Neural progenitor cell (in vitro differentiated cells): ENCODE data around the gene CLCF1. TPM values are rescaled to one million over a fixed set of nuclear protein-coding genes. Genes with fewer than 3 reads are reported as not detected.

Experiments used
- DNase-seq: peaks from one replicate; pipeline ENCODE4 v3.0.0-alpha.2; 2016; ENCODE audit warnings: low spot score
- H2AFZ ChIP-seq: fragments of 200-600 bp; sonication (generic); replicated peaks from 2 replicates; pipeline ENCODE4 v1.6.1; 2016; ENCODE audit warnings: antibody characterized with exemption
- H3F3A ChIP-seq: fragments of 200-600 bp; sonication (generic); 2 replicates; pipeline ENCODE4 v1.6.1; 2016; ENCODE audit warnings: antibody characterized with exemption, low read depth
- H3K27ac ChIP-seq: fragments of 200-600 bp; sonication (generic); 2 replicates; pipeline ENCODE4 v1.5.1; 2016; ENCODE audit warnings: mild to moderate bottlenecking
- H3K27me3 ChIP-seq: fragments of 200-600 bp; sonication (generic); 2 replicates; pipeline ENCODE4 v1.6.1; 2016; ENCODE audit warnings: mild to moderate bottlenecking, moderate library complexity
- H3K36me3 ChIP-seq: fragments of 200-600 bp; sonication (generic); 2 replicates; pipeline ENCODE4 v1.5.1; 2016
- H3K4me1 ChIP-seq: fragments of 200-600 bp; sonication (generic); 2 replicates; pipeline ENCODE4 v1.6.1; 2016; ENCODE audit warnings: mixed run types
- H3K4me2 ChIP-seq: fragments of 200-600 bp; sonication (generic); 2 replicates; pipeline ENCODE4 v1.6.1; 2016
- H3K4me3 ChIP-seq: fragments of 200-600 bp; sonication (generic); 2 replicates; pipeline ENCODE4 v1.5.1; 2016
- H3K79me2 ChIP-seq: fragments of 200-600 bp; sonication (generic); 2 replicates; pipeline ENCODE4 v1.6.1; 2016; ENCODE audit warnings: low read depth
- H3K9ac ChIP-seq: fragments of 200-600 bp; sonication (generic); 2 replicates; pipeline ENCODE4 v1.6.1; 2016
- H3K9me3 ChIP-seq: fragments of 200-600 bp; sonication (generic); 2 replicates; pipeline ENCODE4 v1.5.1; 2016; ENCODE audit warnings: low read depth
- H4K20me1 ChIP-seq: fragments of 200-600 bp; sonication (generic); 2 replicates; pipeline ENCODE4 v1.6.1; 2016; ENCODE audit warnings: low read depth
- H3K27ac Mint-ChIP-seq: 3 replicates; pipeline ENCODE4 v1.8.0; 2021; ENCODE audit warnings: mixed read lengths
- H3K27me3 Mint-ChIP-seq: 2 replicates; pipeline ENCODE4 v1.8.0; 2022; ENCODE audit warnings: low read depth, mild to moderate bottlenecking, inconsistent platforms, moderate library complexity, mixed read lengths; ENCODE audit not compliant: insufficient read depth
- H3K36me3 Mint-ChIP-seq: 3 replicates; pipeline ENCODE4 v1.8.0; 2021; ENCODE audit warnings: mixed read lengths
- H3K4me1 Mint-ChIP-seq: 3 replicates; pipeline ENCODE4 v1.8.0; 2021; ENCODE audit warnings: mixed read lengths
- H3K4me3 Mint-ChIP-seq: 3 replicates; pipeline ENCODE4 v1.8.0; 2021; ENCODE audit warnings: mild to moderate bottlenecking, moderate library complexity, mixed read lengths
- H3K9me3 Mint-ChIP-seq: 3 replicates; pipeline ENCODE4 v1.8.0; 2020; ENCODE audit warnings: mixed read lengths
- CTCF ChIP-seq: fragments of 200-600 bp; sonication (generic); IDR thresholded peaks from 2 replicates; pipeline ENCODE4 v1.5.1; 2017; ENCODE audit warnings: antibody characterized with exemption, mild to moderate bottlenecking
- EZH2 ChIP-seq: fragments of 200-600 bp; sonication (generic); IDR thresholded peaks from 2 replicates; pipeline ENCODE4 v1.6.1; 2017; ENCODE audit warnings: antibody characterized with exemption, mild to moderate bottlenecking, moderate library complexity
- EZH2phosphoT487 ChIP-seq: fragments of 200-600 bp; sonication (generic); IDR thresholded peaks from 2 replicates; pipeline ENCODE4 v1.6.1; 2017; ENCODE audit warnings: antibody characterized with exemption
- total RNA-seq: library from RNA; depleted of rRNA; stranded (reverse); fragments of >200 nt; gene quantifications from 2 replicates; pipeline ENCODE4 v1.2.3, GENCODE V29; 2015; ENCODE audit warnings: low replicate concordance

The CLCF1 gene
- total RNA-seq, 1 donor from 2014 or later: 2.0 TPM

GRCh38 chr11:67409781-67410368 lies 36.5 kb upstream of the CLCF1 start:
- peak; percentile 67 for DNase-seq
- H3K4me3 ChIP-seq: no peak overlapping the region
- no peak overlapping the region for H3K4me3 Mint-ChIP-seq
- H3K27ac ChIP-seq: no peak overlapping the region
- H3K4me1 ChIP-seq: peaks cover 20% of the 10 kb centered on the region
- no peak for TF ChIP-seq EZH2phosphoT487
- no peak for TF ChIP-seq EZH2
- no peak for TF ChIP-seq CTCF
- H3K9me3 Mint-ChIP-seq: no peaks in the 10 kb centered on the region
- no peaks in the 10 kb centered on the region for H3K79me2 ChIP-seq
- H3K36me3 Mint-ChIP-seq: no peaks in the 10 kb centered on the region
- H3K27me3 ChIP-seq: peaks cover 12% of the 10 kb centered on the region
- H3K27ac Mint-ChIP-seq: no peak overlapping the region
- peaks cover 12% of the 10 kb centered on the region for H3K27me3 Mint-ChIP-seq
- no peak overlapping the region for H3K9ac ChIP-seq
- peaks cover 13% of the 10 kb centered on the region for H3F3A ChIP-seq
- H3K4me1 Mint-ChIP-seq: peaks cover 21% of the 10 kb centered on the region
- no peaks in the 10 kb centered on the region for H3K9me3 ChIP-seq
- H3K4me2 ChIP-seq: peak overlapping the region; percentile 17
- no peaks in the 10 kb centered on the region for H3K36me3 ChIP-seq
- no peak overlapping the region for H2AFZ ChIP-seq
- no peaks in the 10 kb centered on the region for H4K20me1 ChIP-seq

GRCh38 chr11:67409261-67409666 lies 35.9 kb upstream of the CLCF1 start:
- H3K4me3 ChIP-seq: no peak overlapping the region
- no peaks in the 10 kb centered on the region for H3K79me2 ChIP-seq
- H3K36me3 ChIP-seq: no peaks in the 10 kb centered on the region
- peaks cover 19% of the 10 kb centered on the region for H3K4me1 ChIP-seq
- H4K20me1 ChIP-seq: no peaks in the 10 kb centered on the region
- H3K4me1 Mint-ChIP-seq: peaks cover 26% of the 10 kb centered on the region
- TF ChIP-seq EZH2 (no peak), CTCF (no peak), EZH2phosphoT487 (no peak)
- no peak overlapping the region for H2AFZ ChIP-seq
- H3K9me3 Mint-ChIP-seq: no peaks in the 10 kb centered on the region
- DNase-seq: no peak
- peaks cover 13% of the 10 kb centered on the region for H3K27me3 Mint-ChIP-seq
- no peak overlapping the region for H3K4me2 ChIP-seq
- H3K27ac Mint-ChIP-seq: no peak overlapping the region
- H3K27me3 ChIP-seq: peaks cover 6% of the 10 kb centered on the region
- H3K4me3 Mint-ChIP-seq: no peak overlapping the region
- H3F3A ChIP-seq: peaks cover 13% of the 10 kb centered on the region
- no peaks in the 10 kb centered on the region for H3K9me3 ChIP-seq
- H3K9ac ChIP-seq: no peak overlapping the region
- no peak overlapping the region for H3K27ac ChIP-seq
- no peaks in the 10 kb centered on the region for H3K36me3 Mint-ChIP-seq

GRCh38 chr11:67408437-67409200 lies 35.2 kb upstream of the CLCF1 start:
- Histone ChIP-seq H2AFZ (no peak overlapping the region), H3K4me1 (peaks cover 20% of the 10 kb centered on the region), H3K27me3 (no peaks in the 10 kb centered on the region), H3K36me3 (no peaks in the 10 kb centered on the region), H3K27ac (no peak overlapping the region), H3F3A (peaks cover 13% of the 10 kb centered on the region), H3K4me3 (no peak overlapping the region), H3K9me3 (no peaks in the 10 kb centered on the region), H4K20me1 (no peaks in the 10 kb centered on the region), H3K4me2 (no peak overlapping the region), H3K9ac (no peak overlapping the region), H3K79me2 (no peaks in the 10 kb centered on the region)
- DNase-seq: no peak
- no peaks in the 10 kb centered on the region for H3K9me3 Mint-ChIP-seq
- H3K4me3 Mint-ChIP-seq: no peak overlapping the region
- no peak overlapping the region for H3K27ac Mint-ChIP-seq
- TF ChIP-seq CTCF (no peak), EZH2 (no peak), EZH2phosphoT487 (no peak)
- H3K4me1 Mint-ChIP-seq: peaks cover 30% of the 10 kb centered on the region
- no peaks in the 10 kb centered on the region for H3K36me3 Mint-ChIP-seq
- H3K27me3 Mint-ChIP-seq: peaks cover 13% of the 10 kb centered on the region
